Lower leg skin (tissue), 4 donors: ENCODE data around the gene NPAS3. TPM values are rescaled to one million over a fixed set of nuclear protein-coding genes. Genes with fewer than 3 reads are reported as not detected.

Experiments used
- DNase-seq, 2 donors: peaks; one replicate each; pipeline ENCODE4 v3.0.0-alpha.2; 2019; ENCODE audit warnings: low spot score in 2 of 2
- H3K4me3 ChIP-seq: fragments of 200-600 bp; sonication (generic); 2 replicates; pipeline ENCODE4 v1.5.1; 2017; ENCODE audit warnings: mild to moderate bottlenecking, low read depth; ENCODE audit not compliant: poor library complexity, severe bottlenecking
- CTCF ChIP-seq, 3 donors: fragments of 450-650 bp; IDR thresholded peaks; one replicate each; pipeline ENCODE4 v1.5.1; 2016; ENCODE audit warnings: antibody characterized with exemption in 3 of 3, mild to moderate bottlenecking in 3 of 3, moderate library complexity in 2 of 3
- POLR2A ChIP-seq, 2 donors: fragments of 450-650 bp; IDR thresholded peaks; one replicate each; pipeline ENCODE4 v1.6.1; 2016 to 2017; ENCODE audit warnings: antibody characterized with exemption in 2 of 2, mild to moderate bottlenecking in 1 of 2, moderate library complexity in 1 of 2
- WGBS, 2 donors: methylation state at CpG; one replicate each; pipeline ENCODE4 v1.1.5; 2018; 5-methylcytosine and 5-hydroxymethylcytosine counted together
- intact Hi-C: fragments of 100-400 bp; cut with DNase I; formaldehyde crosslinking; loops from one replicate; pipeline ENCODE4 v1.15.0; 2023; ENCODE audit warnings: low total_unique reads
- total RNA-seq, 4 donors: library from RNA; depleted of rRNA; stranded (reverse); fragments of >200 nt; gene quantifications; one replicate each; pipeline ENCODE4 v1.1.0, GENCODE V29; 2016

NPAS3 gene
- total RNA-seq, 4 donors from 2014 or later, result 0.25 to 0.29 TPM; not detected in 2

- no peak for TF ChIP-seq CTCF (IDR thresholded peaks at IDR 0.05)
- TF ChIP-seq POLR2A (IDR thresholded peaks at IDR 0.05), result no peak
- no peak for DNase-seq
- intact Hi-C loops, result no loop called here
- H3K4me3 ChIP-seq, result no peak overlapping the region
- WGBS, 2 donors, result 95% methylated on average over 6 of the region's 6 CpGs
Observed at GRCh38 chr14:33835261-33835655, 896.6 kb downstream of the NPAS3 start.

GRCh38 chr14:33835677-33836076 lies 897.0 kb downstream of the NPAS3 start:
- intact Hi-C loops, result no loop called here
- WGBS, 2 donors, result 74% methylated on average over 3 of the region's 3 CpGs
- DNase-seq, result no peak
- TF ChIP-seq CTCF (IDR thresholded peaks at IDR 0.05), result no peak
- TF ChIP-seq POLR2A (IDR thresholded peaks at IDR 0.05), result no peak
- no peak overlapping the region for H3K4me3 ChIP-seq

- TF ChIP-seq POLR2A (IDR thresholded peaks at IDR 0.05) (no peak), CTCF (IDR thresholded peaks at IDR 0.05) (no peak)
- intact Hi-C loops, result no loop called here
- no peak for DNase-seq
- WGBS, 2 donors, result 41 to 43% methylated on average over 9 of the region's 9 CpGs
- H3K4me3 ChIP-seq, result no peak overlapping the region
Observed at GRCh38 chr14:33836203-33836899, 897.7 kb downstream of the NPAS3 start.

GRCh38 chr14:33836900-33837577 lies 898.4 kb downstream of the NPAS3 start:
- H3K4me3 ChIP-seq, result no peak overlapping the region
- WGBS, 2 donors, result 87 to 88% methylated on average over 9 to 10 of the region's 10 CpGs
- intact Hi-C loops, result no loop called here
- DNase-seq, result no peak
- TF ChIP-seq POLR2A (IDR thresholded peaks at IDR 0.05) (no peak), CTCF (IDR thresholded peaks at IDR 0.05) (no peak)

GRCh38 chr14:33837943-33838683 lies 899.4 kb downstream of the NPAS3 start:
- no peak for TF ChIP-seq CTCF (IDR thresholded peaks at IDR 0.05)
- no peak for TF ChIP-seq POLR2A (IDR thresholded peaks at IDR 0.05)
- 56 to 57% methylated on average over 4 of the region's 4 CpGs for WGBS, 2 donors
- DNase-seq, result no peak
- H3K4me3 ChIP-seq, result no peak overlapping the region
- intact Hi-C loops, result no loop called here
